Prostate gland (tissue), 2 donors: ENCODE results near the gene ZNF423.

ENCODE experiments used
- CTCF ChIP-seq, 4 experiments: fragments of 200-600 bp in 2 of 4; fragments of 450-650 bp in 2 of 4; sonication (generic) in 2 of 4; IDR thresholded peaks; 1 replicate in 3 of 4; 2 replicates in 1 of 4; pipeline ENCODE4 v1.5.1; 2016 to 2019; ENCODE audit warnings: antibody characterized with exemption in 4 of 4, mild to moderate bottlenecking in 2 of 4, moderate library complexity in 2 of 4
- POLR2A ChIP-seq: fragments of 450-650 bp; IDR thresholded peaks from one replicate; pipeline ENCODE4 v1.6.1; 2016; ENCODE audit warnings: antibody characterized with exemption, mild to moderate bottlenecking

DNA sequence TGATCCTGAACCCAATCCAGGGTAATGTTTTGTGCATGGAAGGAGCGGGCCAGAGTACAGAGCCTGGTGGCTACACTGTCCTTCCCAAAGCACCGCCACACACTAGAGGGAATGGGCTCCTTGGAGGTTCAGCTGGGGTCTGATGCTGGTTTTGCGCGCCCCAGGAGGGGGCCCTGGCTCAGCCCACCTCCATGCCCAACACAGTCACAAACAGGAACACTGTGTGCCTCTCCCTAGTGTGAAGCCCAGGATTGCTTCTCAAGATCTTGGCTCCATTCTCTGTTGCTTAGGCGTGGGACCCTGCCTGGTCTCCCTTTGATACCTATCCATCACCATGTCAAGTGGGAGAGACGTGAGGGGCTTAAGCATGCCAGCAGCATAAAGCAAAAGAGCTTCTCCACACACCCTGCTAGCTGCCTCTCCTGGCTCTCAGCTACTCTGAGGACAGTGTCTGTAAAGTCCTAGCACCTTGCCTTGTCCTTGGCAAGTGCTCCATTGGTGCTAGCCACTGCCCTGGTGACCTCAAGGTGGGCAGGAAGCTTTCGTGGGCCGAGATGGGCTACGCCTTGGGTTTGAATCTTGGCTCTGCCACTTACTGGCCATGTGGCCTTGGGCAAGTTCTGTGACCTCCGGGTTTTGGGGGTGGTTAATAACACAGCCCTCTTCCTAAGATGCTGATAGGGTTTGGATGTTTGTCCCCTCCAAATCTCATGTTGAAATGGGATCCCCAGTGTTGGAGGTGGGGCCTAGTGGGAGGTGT is 360.1 kb downstream of the ZNF423 start:
- TF ChIP-seq CTCF (IDR thresholded peaks at IDR 0.05) (no peak), POLR2A (no peak)
